ENCODE measurements around the gene CKS1B. TPM values are rescaled to one million over a fixed set of nuclear protein-coding genes. Genes with fewer than 3 reads are reported as not detected.

CKS1B gene
- total RNA-seq, 2 donors from 2014 or later: 145 to 229 TPM

DNA sequence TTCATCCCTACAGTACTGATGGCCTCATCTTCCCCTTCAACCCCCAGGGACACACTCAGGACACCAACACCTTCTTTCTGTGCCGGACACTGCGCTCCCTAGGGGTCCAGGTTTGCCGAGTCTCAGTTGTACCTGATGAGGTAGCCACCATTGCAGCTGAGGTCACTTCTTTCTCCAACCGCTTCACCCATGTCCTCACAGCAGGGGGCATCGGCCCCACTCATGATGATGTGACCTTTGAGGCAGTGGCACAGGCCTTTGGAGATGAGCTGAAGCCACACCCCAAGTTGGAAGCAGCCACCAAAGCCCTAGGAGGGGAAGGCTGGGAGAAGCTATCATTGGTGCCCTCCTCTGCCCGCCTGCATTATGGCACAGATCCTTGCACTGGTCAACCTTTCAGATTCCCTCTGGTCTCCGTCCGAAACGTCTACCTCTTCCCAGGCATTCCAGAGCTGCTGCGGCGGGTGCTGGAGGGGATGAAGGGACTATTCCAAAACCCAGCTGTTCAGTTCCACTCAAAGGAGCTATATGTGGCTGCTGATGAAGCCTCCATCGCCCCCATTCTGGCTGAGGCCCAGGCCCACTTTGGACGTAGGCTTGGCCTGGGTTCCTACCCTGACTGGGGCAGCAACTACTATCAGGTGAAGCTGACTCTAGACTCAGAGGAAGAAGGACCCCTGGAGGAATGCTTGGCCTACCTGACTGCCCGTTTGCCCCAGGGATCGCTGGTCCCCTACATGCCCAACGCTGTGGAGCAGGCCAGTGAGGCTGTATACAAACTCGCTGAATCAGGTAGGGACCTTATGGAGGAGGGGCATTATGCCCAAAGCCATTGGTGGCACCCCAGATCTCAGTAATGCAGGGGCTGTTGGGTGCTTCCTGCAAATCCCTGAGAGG lies 13.8 kb downstream of the CKS1B start:
- H3K9me3 ChIP-seq (ENCODE audit: control insufficient read depth, low read length): no peaks in the 10 kb centered on the region
- no peak for DNase-seq
- H3K9me3 Mint-ChIP-seq: no peaks in the 10 kb centered on the region
- no peaks in the 10 kb centered on the region for H3K27me3 Mint-ChIP-seq (ENCODE audit: insufficient read depth)
- H3K27me3 ChIP-seq (ENCODE audit: control insufficient read depth, insufficient read depth, low read length, poor library complexity, severe bottlenecking): no peaks in the 10 kb centered on the region
- peaks cover 4% of the 10 kb centered on the region for H3K4me1 Mint-ChIP-seq
- TF ChIP-seq, protein P1, sequence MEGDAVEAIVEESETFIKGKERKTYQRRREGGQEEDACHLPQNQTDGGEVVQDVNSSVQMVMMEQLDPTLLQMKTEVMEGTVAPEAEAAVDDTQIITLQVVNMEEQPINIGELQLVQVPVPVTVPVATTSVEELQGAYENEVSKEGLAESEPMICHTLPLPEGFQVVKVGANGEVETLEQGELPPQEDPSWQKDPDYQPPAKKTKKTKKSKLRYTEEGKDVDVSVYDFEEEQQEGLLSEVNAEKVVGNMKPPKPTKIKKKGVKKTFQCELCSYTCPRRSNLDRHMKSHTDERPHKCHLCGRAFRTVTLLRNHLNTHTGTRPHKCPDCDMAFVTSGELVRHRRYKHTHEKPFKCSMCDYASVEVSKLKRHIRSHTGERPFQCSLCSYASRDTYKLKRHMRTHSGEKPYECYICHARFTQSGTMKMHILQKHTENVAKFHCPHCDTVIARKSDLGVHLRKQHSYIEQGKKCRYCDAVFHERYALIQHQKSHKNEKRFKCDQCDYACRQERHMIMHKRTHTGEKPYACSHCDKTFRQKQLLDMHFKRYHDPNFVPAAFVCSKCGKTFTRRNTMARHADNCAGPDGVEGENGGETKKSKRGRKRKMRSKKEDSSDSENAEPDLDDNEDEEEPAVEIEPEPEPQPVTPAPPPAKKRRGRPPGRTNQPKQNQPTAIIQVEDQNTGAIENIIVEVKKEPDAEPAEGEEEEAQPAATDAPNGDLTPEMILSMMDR (conservative IDR thresholded peaks at IDR 0.05): no peak
- no peak overlapping the region for H3K4me3 ChIP-seq (ENCODE audit: low read length)
- no peak overlapping the region for H3K4me3 Mint-ChIP-seq
- 94 to 97% methylated on average over 14 to 17 of the region's 17 CpGs for WGBS, 2 experiments (ENCODE audit: insufficient coverage in 1 of 2, insufficient read length in 1 of 2)
- H3K27ac ChIP-seq (ENCODE audit: low read depth, low read length): no peak overlapping the region
- H3K36me3 Mint-ChIP-seq (ENCODE audit: low read depth): peaks cover 37% of the 10 kb centered on the region
- peaks cover 42% of the 10 kb centered on the region for H3K36me3 ChIP-seq (ENCODE audit: control insufficient read depth, insufficient read depth, low read length)
- H3K4me1 ChIP-seq (ENCODE audit: control insufficient read depth, insufficient read depth, low read length): no peaks in the 10 kb centered on the region
- no peak overlapping the region for H3K9ac ChIP-seq (ENCODE audit: extremely low read depth, low read length, poor library complexity, severe bottlenecking)
- no peak overlapping the region for H3K27ac Mint-ChIP-seq

DNA sequence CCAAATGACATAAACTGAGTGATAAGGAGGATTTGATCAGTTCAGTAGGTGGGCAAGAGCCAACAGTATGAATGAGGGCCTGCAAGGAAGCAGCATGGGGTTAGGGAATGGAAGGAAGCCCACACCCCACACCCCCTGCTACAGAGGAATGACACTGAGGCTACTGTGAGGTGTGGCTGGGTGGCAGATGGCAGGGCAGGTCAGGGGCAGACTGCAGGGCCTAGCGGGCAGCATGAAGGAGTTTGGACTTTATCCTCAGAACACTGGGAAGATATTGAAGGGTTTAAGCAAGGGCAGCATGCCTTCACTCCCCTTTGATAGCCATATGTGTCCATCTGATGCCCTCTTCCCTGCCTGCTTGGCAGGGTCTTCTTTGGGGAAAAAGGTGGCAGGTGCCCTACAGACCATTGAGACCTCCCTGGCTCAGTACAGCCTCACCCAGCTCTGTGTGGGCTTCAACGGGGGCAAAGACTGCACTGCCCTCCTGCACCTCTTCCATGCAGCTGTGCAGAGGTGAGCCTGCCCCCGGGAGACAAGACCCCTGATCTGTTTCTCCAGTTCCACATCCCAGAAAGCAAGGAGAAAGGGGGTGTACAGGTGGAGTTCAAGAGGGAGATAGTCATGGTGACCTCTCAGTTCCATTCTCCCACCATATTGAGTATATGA lies 14.8 kb downstream of the CKS1B start:
- WGBS, 2 experiments (ENCODE audit: insufficient coverage in 1 of 2, insufficient read length in 1 of 2): 94% methylated on average over 3 of the region's 3 CpGs; no CpG with 5 or more reads in 1 of the 2 experiments
- no peak overlapping the region for H3K4me3 ChIP-seq (ENCODE audit: low read length)
- DNase-seq: no peak
- Mint-ChIP-seq H3K4me3 (no peak overlapping the region), H3K27me3 (ENCODE audit: insufficient read depth) (no peaks in the 10 kb centered on the region), H3K36me3 (ENCODE audit: low read depth) (peaks cover 37% of the 10 kb centered on the region), H3K27ac (peak overlapping the region; percentile 35), H3K4me1 (no peaks in the 10 kb centered on the region), H3K9me3 (no peaks in the 10 kb centered on the region)
- H3K9me3 ChIP-seq (ENCODE audit: control insufficient read depth, low read length): no peaks in the 10 kb centered on the region
- no peak overlapping the region for H3K27ac ChIP-seq (ENCODE audit: low read depth, low read length)
- TF ChIP-seq, protein P1 (conservative IDR thresholded peaks at IDR 0.05): no peak
- H3K4me1 ChIP-seq (ENCODE audit: control insufficient read depth, insufficient read depth, low read length): no peaks in the 10 kb centered on the region
- peaks cover 42% of the 10 kb centered on the region for H3K36me3 ChIP-seq (ENCODE audit: control insufficient read depth, insufficient read depth, low read length)
- no peak overlapping the region for H3K9ac ChIP-seq (ENCODE audit: extremely low read depth, low read length, poor library complexity, severe bottlenecking)
- H3K27me3 ChIP-seq (ENCODE audit: control insufficient read depth, insufficient read depth, low read length, poor library complexity, severe bottlenecking): no peaks in the 10 kb centered on the region

DNA sequence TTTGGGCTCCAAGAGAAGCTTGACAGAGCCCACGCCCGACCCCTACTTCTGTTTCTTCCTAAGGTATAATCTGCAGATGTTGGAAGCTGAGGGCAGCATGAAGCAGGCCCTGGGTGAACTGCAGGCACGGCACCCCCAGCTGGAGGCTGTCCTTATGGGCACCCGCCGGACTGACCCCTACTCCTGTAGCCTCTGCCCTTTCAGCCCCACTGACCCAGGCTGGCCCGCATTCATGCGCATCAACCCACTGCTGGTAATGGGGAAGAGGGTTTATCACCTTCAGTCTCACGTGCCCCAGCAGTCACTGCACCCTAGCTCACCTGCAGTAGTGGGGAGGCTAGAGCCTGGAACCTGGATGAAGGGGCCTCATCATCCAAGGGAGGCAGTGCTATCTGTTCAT lies 15.8 kb downstream of the CKS1B start:
- Mint-ChIP-seq H3K9me3 (no peaks in the 10 kb centered on the region), H3K36me3 (ENCODE audit: low read depth) (peaks cover 35% of the 10 kb centered on the region), H3K4me1 (peaks cover 4% of the 10 kb centered on the region), H3K27me3 (ENCODE audit: insufficient read depth) (no peaks in the 10 kb centered on the region), H3K27ac (no peak overlapping the region), H3K4me3 (no peak overlapping the region)
- TF ChIP-seq, protein P1 (conservative IDR thresholded peaks at IDR 0.05): no peak
- Histone ChIP-seq H3K4me1 (ENCODE audit: control insufficient read depth, insufficient read depth, low read length) (no peaks in the 10 kb centered on the region), H3K9ac (ENCODE audit: extremely low read depth, low read length, poor library complexity, severe bottlenecking) (no peak overlapping the region), H3K4me3 (ENCODE audit: low read length) (no peak overlapping the region), H3K9me3 (ENCODE audit: control insufficient read depth, low read length) (no peaks in the 10 kb centered on the region), H3K27me3 (ENCODE audit: control insufficient read depth, insufficient read depth, low read length, poor library complexity, severe bottlenecking) (no peaks in the 10 kb centered on the region), H3K36me3 (ENCODE audit: control insufficient read depth, insufficient read depth, low read length) (peaks cover 42% of the 10 kb centered on the region), H3K27ac (ENCODE audit: low read depth, low read length) (no peak overlapping the region)
- WGBS, 2 experiments (ENCODE audit: insufficient coverage in 1 of 2, insufficient read length in 1 of 2): 93 to 97% methylated on average over 2 to 8 of the region's 8 CpGs
- no peak for DNase-seq

All from endodermal cell (in vitro differentiated cells).